Mesenteric fat pad (tissue), 1 donor: ENCODE results near the gene DEFB110. TPM values are rescaled to one million over a fixed set of nuclear protein-coding genes. Genes with fewer than 3 reads are reported as not detected.

ENCODE experiments used
- DNase-seq: peaks from one replicate; pipeline ENCODE4 v3.0.0-alpha.2; 2020; ENCODE audit warnings: low spot score
- long read RNA-seq: library from polyadenylated mRNA; unstranded; transcript quantifications from one replicate; pipeline ENCODE4 v2.0.0, GENCODE V29; 2020
- total RNA-seq: library from RNA; stranded (reverse); fragmentation: NEBNext Ultra II Directional; extraction: Animal tissue kit (Norgen Biotek cat#: 25700); gene quantifications from one replicate; pipeline ENCODE4 v1.2.1, GENCODE V29; 2021
- donor health status: DM: yes; HTN: yes; CAD: no.

Gene DEFB110
- total RNA-seq, result not detected
- long read RNA-seq, result 0 reads

DNA sequence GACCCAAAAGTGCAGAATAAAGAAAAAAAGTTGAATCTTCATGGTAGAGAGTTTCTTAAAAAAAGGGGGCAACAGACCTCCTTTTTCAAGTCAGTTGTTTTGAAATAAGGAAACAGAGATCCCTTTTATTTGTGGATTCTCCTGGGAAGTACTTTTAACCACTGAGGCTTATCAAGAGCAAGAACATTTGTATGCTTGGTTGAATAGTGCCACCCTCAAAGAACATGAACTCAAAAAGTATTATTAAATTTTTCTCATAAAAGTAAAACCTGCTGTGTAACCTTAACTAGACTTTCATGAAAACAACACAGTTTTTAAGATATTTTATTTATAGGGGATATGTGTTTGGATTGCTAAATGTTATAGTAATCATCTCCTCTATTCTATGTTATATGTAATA lies at the start of gene DEFB110:
Gene DEFB110, minus strand, starts transcription at position 101 of the 400 bp plus-strand sequence. Its CDS starts 59 bp downstream, at position 42.
- no peak for DNase-seq

DNA sequence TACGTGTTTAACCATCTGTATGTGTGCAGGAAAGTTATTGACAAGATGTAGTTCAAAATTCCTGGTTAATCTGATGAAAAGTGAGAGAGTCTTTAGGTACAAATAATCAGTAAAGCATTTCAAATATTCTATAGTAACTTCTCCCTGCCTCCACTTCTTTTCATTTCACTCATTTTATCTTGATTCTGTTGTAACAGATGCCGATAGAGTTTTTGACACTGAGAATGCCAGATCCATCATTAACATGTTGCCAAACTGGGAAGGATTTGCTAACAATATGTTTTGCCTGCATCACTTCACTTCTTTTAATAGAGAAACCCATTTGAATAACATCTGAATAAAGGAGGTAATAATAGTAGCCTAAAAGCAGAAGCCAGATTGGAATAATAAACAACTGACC lies 48.3 kb upstream of the DEFB110 start:
- no peak for DNase-seq

DNA sequence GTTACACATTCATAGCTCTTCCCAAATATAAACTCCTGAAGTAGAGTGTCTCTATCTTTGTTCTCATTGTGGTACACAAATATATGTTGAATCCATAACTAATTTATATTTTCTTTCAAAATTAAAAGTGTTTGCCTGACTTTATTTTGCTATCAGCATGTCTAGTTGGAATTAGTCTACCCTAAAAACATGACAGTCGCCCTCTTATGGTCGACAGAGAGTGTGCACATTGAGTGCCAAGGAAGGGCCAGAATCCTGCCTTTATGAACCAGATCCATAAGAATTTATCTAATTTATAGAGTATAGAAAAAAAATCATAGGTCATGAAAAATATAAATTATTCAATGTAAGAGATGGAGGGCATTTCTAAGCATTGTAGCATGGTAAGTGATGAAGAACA lies 40.3 kb upstream of the DEFB110 start:
- no peak for DNase-seq

DNA sequence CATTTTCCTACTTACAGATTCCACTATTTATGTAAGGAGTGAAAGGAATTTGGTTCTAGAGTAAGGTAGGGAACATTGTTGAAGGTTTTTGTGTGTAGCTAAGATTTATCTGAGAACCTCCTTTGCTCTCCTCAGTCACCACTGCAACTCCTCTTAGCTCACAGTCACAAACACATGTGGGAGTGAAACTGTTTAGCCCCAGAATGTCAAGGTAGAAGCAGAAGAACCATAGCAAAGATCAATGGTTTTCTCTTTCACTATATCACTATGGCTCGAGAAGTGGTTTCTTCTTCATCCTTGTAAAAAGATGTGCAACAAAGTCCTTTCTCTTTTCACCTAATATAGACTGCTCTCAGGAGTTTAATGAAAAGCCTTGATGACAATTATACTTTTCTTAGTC lies 34.4 kb upstream of the DEFB110 start:
- no peak for DNase-seq

DNA sequence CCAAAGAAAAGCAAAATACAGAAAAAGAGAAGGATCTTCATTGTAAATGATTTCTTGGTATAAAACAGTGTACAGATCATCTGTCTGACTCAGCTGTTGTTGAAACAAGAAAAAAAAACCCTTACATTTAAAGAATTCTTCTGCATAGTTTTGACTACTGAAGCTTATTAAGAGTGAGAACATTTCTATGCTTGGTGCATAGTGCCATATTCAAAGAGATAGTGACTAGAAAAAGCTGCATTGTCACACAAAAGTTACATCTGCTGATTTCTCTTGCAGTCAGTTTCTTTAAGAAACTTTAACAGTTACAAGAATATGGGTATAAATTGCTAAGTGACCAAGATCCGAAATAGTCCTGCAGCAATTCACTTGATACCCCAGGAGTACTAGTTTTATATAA lies 28.0 kb upstream of the DEFB110 start, which contains the start of gene DEFB112:
Gene DEFB112, minus strand, starts transcription at position 101 of the 400 bp plus-strand sequence. Its CDS starts 60 bp downstream, at position 41.
- DNase-seq, result no peak

DNA sequence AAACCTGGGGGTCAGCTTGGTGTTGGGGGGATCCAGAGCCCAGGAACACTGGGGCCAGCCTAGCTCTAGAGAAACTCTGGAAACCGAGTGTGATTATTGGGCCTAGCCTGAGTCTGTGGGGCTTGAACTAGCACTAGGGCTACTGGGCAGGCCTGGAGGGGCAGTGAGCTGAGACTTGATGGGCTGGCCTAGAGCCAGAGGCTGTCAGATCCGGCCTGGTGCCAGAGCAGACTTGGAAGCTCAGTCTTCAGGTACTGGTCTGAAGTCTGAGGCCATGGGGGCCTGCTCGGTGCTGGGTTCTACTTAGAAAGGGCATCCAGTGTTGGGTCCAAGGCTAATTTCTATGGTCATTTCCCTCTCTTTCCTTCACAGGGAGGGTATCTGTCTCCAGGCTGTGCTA lies 25.2 kb upstream of the DEFB110 start:
- no peak for DNase-seq

DNA sequence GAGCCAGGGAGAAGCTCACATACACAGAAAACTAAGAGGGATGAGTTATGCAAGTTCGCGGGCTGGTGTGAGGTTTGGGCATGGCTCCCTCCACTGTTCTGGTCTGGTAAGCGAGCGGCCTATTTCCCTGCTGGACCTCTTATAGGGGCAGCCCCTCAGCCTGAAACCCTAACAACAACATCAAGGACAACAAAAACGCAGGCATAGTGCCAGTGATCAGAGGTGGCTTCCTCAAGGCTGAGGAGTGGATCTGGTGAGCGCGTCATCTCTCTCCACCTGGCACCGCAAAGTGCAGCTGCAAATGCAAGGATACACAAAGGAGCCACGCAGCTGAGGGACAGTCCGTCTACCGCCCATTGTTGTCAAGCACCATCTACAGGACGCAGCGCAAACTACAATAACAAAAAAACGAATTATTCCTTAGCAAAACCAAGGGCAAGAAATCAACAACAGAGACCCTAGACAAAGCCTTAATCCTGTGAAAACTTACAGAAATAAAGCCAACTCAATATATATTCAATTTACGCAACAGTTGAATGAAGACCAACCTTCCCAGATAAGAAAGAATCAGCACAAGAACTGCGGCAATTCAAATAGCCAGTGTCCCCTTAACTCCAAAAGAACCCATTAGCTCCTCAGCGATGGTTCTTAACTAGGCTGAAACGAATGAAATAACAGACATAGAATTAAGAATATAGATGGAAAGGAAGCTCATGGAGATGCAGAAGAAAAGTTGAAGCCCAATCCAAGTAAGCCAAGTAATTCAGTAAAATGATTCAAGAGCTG lies 9.2 kb upstream of the DEFB110 start:
- no peak for DNase-seq

DNA sequence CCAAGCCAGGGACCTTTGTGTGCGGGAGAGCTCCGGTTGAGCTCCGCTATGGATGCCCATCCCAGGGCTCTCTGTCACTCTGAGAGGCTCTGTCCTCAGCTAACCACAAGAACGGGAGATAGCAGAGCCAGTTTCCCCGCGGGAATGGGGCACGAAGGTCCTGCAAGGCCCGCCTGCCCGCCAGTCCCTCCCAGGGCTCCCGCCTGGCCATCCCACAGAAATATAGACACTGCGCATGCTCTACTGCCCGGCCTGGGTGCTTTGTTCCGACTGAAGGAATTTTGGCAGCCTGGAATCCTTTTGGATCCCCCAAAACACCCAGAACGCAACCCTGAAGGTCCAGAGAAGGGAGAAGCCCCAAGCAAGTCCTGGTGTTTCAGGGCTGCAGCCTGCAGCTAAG lies 8.6 kb upstream of the DEFB110 start:
- DNase-seq, result no peak

DNA sequence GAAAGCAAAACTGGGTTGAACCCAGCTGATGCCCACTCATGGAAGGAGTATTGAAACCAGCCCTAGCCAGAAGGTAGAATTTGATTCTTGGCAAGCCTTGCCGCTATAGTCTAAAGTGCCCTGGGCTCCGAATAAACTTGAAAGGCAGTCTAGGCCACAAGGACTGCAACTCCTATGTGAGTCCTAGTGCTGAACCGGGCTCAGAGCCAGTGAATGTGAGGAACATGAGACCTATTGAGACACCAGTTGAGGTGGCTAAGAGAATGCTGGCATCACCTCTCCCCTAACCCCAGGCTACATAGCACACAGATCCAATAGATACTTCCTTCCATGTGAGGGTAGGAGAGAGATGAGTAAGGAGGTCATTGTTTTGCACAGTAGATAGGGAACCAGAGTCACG lies 3.5 kb upstream of the DEFB110 start:
- no peak for DNase-seq

DNA sequence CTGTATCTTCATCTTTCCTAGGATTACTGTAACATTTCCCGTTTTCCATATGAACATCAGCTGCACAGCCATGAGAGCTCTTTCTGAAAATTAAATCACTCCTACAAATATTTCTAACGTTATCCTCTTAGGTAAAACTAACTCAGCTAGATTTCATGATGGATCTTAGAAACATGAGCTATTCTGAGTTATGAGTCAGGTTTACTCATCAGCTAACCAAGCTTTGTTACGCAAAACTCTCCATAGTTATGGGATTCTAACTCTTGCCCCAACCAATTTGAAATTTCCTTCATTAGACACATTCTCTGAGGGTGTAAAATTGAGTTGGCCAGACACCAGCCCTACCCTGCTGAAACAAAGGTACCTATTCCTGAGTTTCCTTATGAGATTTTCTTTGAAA lies 14.0 kb downstream of the DEFB110 start:
- DNase-seq, result no peak

DNA sequence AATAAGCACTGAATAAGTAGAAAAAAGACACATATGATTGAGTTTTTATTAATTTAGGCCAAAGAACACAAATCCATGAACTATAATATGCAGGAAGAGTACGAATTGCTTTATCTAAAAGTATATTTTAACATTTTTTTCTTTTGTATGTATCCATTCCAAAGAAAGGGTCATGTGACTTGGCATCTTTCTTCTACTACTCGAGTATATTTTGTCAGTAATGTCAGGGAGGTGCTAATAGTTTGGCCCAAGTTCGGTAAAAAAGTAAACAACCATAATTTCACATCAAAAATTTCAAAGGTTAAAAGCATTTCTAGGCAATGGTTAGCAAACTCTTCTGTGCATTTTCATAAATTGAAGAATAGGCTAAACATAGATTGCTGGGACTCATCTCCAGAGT lies 18.7 kb downstream of the DEFB110 start:
- no peak for DNase-seq

DNA sequence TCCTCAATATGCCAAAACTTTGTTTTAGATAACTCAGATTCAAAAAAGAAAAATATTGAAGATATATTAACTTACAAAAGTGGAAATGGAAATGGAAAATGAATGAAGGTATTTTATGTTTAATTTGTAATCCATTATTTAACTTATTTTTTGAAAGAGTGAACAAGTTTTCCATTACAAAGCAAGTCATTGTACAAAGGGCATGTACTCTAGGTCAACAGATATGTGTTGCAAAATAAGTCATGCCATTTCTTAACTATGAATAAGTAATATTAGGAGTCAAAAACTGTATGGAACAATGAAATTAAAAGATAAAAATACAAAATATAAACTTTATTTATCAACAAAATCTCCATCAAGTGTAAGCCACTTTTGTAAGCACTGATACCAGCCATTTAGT lies 26.5 kb downstream of the DEFB110 start:
- DNase-seq, result no peak

DNA sequence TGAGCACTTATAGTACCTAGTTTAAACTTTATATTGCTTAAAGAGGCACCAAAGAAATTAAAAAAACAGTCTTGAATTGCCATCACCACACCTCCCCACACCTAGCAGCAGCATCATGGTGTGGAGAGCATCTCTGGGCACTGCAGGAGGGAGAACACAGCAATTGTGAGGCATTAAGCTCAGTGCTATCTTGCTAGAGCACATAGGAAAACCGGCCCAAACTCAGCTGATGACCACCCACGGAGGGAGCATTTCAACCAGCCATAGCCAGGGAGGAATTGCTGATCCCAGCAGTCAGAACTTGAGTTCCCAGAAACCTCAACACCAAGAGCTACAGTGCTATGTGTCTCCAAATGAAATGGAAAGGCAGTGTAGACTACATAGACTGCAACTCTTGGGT lies 32.9 kb downstream of the DEFB110 start:
- DNase-seq, result no peak

DNA sequence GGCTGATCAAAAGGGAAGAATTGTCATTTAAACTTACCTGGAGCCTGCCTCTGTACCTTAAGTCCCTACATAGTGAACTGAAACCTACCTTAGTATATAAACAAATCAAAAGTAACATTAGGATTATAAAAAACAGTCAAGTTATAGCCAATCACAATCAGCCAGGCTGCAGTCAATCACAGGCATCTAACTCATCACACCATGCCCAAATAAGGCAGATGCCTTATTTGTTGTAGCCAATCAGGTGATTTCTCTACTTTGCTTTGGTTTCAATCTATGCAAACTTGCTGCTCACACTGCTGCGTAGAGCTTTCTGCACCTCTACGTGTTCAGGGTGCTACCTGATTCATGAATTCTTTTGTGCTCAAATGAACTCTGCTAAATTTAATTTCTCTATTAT lies 34.0 kb downstream of the DEFB110 start:
- DNase-seq, result no peak

DNA sequence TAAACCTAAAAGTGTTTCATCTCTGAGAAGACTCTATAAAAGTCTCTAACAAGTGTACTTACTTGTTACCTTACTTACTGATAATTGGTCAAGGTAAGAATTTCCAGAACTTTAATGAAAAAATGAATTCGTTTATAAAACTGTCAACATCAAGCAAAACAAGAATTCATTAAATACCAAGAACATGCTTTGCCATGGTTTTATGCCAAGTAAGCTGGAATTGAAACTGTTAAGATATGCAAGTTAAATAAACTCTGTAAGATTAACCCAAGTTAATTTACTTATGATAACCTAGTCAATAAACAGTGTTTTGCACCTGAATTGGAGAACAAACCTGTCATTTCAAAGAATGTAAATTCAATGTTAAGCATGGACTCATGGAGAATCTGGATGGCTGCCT lies 35.2 kb downstream of the DEFB110 start:
- DNase-seq, result no peak

DNA sequence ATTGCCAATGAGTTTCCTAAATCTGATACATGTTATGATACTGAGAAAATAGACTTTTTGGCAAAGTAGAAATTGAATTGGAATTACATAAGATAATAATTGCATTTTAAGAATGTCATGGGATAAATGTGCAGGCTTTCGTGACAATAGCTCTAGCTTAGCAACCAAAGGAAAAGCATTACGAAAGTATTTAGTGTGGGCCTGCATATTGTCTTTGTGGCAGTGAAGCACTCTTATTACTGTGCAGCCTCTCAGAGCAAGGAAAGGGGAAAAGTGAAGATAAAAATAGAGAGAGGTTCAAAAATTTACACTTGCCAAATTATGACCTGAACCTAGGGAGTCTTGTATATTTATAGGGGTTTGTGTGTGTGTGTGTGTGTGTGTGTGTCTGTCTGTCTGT lies 39.7 kb downstream of the DEFB110 start:
- no peak for DNase-seq

DNA sequence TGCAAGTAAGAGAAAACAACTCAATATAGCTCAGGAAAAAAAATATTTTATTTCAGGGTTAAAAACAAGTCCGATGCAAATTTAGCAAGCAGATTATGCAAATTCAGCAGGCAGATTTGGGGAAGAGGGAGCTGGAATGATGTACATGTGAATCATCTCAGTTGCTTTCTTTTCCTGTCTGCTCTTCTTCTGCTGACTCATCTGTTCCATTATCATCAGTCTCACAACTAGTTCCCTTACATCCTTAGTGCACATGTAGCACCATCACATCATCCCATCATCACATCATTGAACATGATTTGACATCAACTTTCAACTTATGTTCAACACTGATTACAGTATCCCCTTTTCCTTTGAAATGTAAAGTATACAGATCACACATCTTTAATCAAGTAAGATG lies 40.9 kb downstream of the DEFB110 start:
- no peak for DNase-seq

DNA sequence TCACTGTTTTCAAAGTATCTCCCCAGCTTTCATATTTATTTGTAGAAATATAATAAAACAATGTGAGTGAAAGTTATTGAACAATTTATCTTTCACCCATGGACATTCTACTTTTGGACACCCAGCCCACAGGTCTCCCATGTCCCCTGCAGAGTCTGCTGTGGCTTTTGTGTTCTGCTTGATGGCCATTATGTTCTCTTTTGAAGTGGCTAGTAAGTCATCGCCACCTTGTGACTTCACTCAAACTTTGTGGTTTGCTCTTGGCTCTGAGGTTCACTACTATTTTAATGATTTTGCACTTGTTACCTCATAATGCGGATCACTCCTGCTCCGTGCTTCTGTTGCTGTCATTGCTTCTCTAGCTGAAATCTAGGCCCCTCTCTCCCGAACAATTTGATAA lies 42.2 kb downstream of the DEFB110 start:
- no peak for DNase-seq

DNA sequence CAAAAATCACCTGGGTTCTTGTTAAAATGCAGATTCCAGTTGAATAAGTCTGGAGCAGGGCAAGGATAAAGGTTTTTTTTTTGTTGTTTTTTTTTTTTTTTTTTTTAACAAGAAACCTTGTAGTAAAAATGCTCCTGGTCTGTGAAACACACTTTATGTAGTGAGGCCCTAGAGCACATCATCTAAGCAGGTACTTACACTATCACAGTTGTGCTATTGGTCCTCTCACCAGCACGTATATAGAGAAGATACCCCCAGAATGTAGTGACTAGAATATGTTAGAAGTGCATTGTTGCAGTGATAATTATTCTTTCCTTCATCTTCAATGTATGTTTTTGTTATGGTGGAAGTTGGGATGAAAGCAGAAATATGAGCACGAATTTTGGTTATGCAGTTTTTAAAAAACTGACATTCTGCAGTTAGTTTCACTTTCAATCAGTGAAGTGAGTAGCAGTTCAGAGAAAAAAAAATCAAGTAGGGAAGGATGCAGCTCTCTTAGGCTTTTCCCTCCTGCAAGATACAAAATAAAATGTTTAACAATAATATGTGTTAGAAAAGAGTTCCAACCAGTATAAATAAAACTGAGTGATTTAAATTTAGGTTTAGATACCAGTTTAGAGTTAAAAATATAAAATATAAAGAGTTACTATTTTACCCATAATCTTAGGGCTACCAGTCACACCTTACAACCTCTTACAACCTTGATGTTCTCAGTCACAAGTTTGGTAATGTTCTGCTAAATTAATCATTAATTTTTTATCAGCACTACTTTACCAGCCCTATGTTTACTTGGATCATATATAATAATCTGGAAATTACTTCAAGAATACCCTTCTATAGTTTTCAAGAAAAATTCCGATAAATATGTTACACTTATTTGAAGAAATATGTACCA lies 43.2 kb downstream of the DEFB110 start:
- DNase-seq, result no peak

DNA sequence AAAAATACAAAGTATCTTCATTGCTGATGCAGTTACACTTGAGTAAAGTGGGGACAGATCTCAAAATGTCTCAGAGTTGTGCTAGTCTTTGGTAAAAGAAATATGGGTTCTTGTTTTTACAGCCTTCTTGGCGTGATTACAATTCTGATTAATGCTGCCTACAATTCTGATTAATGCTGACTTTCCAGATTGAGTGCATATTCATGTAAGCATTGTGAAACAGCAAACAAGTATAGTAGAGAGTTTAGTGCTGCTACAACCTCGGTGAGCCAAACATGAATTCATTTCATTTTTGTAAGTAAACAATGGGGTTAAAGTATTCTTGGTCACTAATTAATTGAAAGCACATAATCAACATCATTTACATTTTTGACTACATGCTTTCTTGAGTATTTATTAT lies 52.2 kb downstream of the DEFB110 start, which contains the start of gene DEFB113:
Gene DEFB113, minus strand, starts transcription at position 21 of the 400 bp plus-strand sequence. Its CDS starts 0 bp downstream, at position 21.
- no peak for DNase-seq
